Measurements from ENCODE around the gene NUP160. TPM values are rescaled to one million over a fixed set of nuclear protein-coding genes. Genes with fewer than 3 reads are reported as not detected.

NUP160 gene
- total and polyA plus RNA-seq, 3 experiments from 2014 or later = 30.0 to 69.9 (median 65.1) TPM

DNA sequence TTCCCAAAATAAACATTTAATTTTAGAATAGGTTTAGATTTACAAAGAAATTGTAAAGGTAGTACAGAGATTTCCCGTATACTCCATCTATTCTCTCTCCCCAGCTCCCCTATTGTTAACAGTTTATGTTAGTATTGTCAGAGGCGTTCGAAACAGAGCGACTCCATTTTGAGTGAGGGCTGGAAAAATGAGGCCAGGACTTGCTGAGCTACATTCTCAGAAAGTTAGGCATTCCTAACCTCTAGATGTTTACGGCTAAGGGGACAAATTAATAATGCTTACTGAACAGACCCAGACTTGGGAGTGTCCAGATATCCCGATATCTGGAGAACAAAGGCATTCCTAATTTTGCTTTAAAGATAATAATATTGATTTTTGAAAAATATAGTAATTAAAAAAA is 12.4 kb upstream of the NUP160 start:
- Histone ChIP-seq H3K27me3 (ENCODE audit: insufficient read depth, low read length, poor library complexity, severe bottlenecking) (no peaks in the 10 kb centered on the region), H3K4me1 (ENCODE audit: insufficient read depth, low read length) (peaks cover 40% of the 10 kb centered on the region)

DNA sequence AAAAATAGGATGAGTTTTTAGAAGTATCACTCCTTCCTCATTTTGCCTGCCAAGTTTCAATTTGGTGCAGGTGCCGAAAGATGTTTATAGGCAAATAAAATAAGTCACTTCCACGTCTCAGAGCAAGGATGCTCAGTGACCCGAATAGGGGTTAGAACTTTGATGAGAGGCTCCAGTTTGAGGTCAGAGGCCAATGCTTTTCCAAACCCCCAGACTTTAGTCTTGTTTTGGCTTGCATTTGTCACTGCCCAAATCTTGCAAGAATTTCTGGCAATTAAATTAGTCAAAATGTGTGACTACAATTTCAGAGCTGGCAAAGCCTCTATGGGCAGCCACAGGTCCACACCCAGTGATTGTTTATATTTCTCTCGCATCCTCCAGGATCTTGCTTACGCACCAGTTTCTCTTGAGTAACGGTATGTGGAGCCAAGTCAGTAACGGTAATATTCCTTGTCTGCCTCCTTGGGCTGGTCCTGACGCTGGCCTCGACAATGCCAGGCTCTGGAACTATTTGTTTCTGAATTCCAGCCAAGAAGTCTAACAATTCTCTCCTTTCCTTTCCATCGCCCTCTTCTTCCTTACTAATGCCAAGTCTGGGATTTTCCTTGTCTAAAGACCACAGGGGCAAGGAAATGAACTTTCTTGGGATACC is 9.9 kb upstream of the NUP160 start:
- CTCF ChIA-PET = interaction anchor here (1.5 kb wide), 1 partner anchor 14 kb away, joined by 3 read pairs; no protein-coding TSS in a partner anchor
- Mint-ChIP-seq H3K36me3 (no peaks in the 10 kb centered on the region), H3K4me1 (peaks cover 9 to 28% (median 18%) of the 10 kb centered on the region in 3 donors), H3K27me3 (no peaks in the 10 kb centered on the region), H3K27ac (no peak overlapping the region), H3K9me3 (no peaks in the 10 kb centered on the region), H3K4me3 (peak overlapping the region in 1 of 7 donors; percentile 23)
- H3K36me3 ChIP-seq (ENCODE audit: insufficient read depth, low read length) = no peaks in the 10 kb centered on the region
- no peaks in the 10 kb centered on the region for H3K9me3 ChIP-seq (ENCODE audit: low read length)
- POLR2A ChIA-PET = interaction anchor here (0.7 kb wide), 1 partner anchor 973 kb away, joined by 3 read pairs; no protein-coding TSS in a partner anchor
- no peak overlapping the region for H3K27ac ChIP-seq (ENCODE audit: low read depth, low read length)
- no peak overlapping the region for H3K4me3 ChIP-seq (ENCODE audit: low read length)
- DNase-seq = no peak
- H3K4me1 ChIP-seq (ENCODE audit: insufficient read depth, low read length) = peaks cover 20% of the 10 kb centered on the region
- no peaks in the 10 kb centered on the region for H3K27me3 ChIP-seq (ENCODE audit: insufficient read depth, low read length, poor library complexity, severe bottlenecking)

More for the DNA sequence above, 12.4 kb upstream of the NUP160 start:
- DNase-seq = no peak
- H3K27ac Mint-ChIP-seq = no peak overlapping the region
- no peak overlapping the region for H3K4me3 Mint-ChIP-seq
- Histone ChIP-seq H3K9me3 (ENCODE audit: low read length) (no peaks in the 10 kb centered on the region), H3K36me3 (ENCODE audit: insufficient read depth, low read length) (no peaks in the 10 kb centered on the region), H3K27ac (ENCODE audit: low read depth, low read length) (no peak overlapping the region), H3K4me3 (ENCODE audit: low read length) (no peak overlapping the region)
- no peaks in the 10 kb centered on the region for H3K9me3 Mint-ChIP-seq
- H3K36me3 Mint-ChIP-seq = peaks cover 0 to 2% (median 0%) of the 10 kb centered on the region in 3 donors
- H3K27me3 Mint-ChIP-seq = no peaks in the 10 kb centered on the region
- POLR2A ChIA-PET = no interaction called here
- CTCF ChIA-PET = no interaction called here
- peaks cover 25 to 42% (median 37%) of the 10 kb centered on the region in 3 donors for H3K4me1 Mint-ChIP-seq

DNA sequence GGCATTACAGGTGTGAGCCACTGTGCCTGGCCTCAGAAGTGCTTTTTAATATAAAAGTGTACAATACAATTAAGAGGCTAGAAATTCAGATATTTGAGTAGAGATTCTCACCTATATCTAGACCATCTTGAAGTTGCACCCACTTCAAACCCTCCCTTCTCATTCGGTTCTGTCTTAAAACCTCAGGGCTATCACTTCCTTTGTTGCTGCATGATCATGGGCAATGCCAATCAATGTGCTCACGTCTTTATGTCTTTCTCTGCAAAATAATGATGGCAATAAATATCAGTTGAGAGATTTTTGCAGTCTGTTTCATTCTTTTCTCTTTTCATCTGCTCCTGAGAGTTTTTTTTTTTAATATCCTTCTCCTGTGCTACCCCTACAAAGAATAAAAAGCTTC is 9.3 kb upstream of the NUP160 start:
- H3K9me3 ChIP-seq (ENCODE audit: low read length) = no peaks in the 10 kb centered on the region
- Mint-ChIP-seq H3K4me1 (peaks cover 5 to 23% (median 13%) of the 10 kb centered on the region in 3 donors), H3K4me3 (no peak overlapping the region), H3K36me3 (no peaks in the 10 kb centered on the region), H3K27ac (peak overlapping the region in 1 of 8 donors; percentile 14), H3K9me3 (no peaks in the 10 kb centered on the region), H3K27me3 (no peaks in the 10 kb centered on the region)
- H3K36me3 ChIP-seq (ENCODE audit: insufficient read depth, low read length) = no peaks in the 10 kb centered on the region
- CTCF ChIA-PET = no interaction called here
- no peak for DNase-seq
- no peaks in the 10 kb centered on the region for H3K27me3 ChIP-seq (ENCODE audit: insufficient read depth, low read length, poor library complexity, severe bottlenecking)
- no peak overlapping the region for H3K27ac ChIP-seq (ENCODE audit: low read depth, low read length)
- POLR2A ChIA-PET = interaction anchor here (0.7 kb wide), 1 partner anchor 972 kb away, joined by 3 read pairs; no protein-coding TSS in a partner anchor
- H3K4me3 ChIP-seq (ENCODE audit: low read length) = no peak overlapping the region
- peaks cover 15% of the 10 kb centered on the region for H3K4me1 ChIP-seq (ENCODE audit: insufficient read depth, low read length)

DNA sequence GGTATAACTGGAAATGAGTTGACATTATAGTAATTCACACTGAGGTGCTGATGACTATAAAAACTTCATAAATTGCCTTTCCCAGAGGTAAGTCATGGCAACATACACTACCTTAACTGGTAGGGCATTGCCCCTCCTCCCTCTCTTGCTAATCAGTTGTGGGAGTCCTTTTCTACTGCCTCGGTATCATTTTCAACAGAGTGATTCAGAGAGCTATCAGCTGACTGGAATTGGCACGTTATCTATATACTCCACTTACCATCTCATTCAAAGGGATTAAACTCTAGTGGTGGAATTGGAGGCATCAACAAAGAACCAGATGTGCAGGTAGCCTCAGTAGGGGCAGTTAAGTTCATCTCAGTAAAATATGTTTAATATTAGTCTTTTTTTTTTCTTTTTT is 8.0 kb upstream of the NUP160 start:
- POLR2A ChIA-PET = interaction anchor here (0.6 kb wide), 2 partner anchors 33 to 216 kb away, joined by 4 read pairs; no protein-coding TSS in a partner anchor

DNA sequence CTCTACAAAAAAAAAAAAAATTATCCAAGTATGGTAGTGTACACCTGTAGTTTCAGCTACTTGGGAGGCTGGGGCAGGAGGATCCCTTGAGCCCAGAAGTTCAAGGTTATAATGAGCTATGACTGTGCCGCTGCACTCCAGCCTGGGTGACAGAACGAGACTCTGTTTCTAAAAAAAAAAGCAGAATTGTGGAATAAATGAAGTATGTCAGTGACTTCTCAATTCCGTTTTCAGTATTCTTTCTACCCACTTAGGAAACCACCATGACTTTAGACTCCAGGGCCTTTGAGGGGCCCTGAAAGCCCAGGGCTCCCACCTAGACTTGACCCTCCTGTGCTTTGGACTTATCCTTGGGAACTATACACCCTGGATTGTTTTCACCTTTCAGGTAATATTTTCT is 6.5 kb upstream of the NUP160 start:
- Mint-ChIP-seq H3K27me3 (no peaks in the 10 kb centered on the region), H3K9me3 (no peaks in the 10 kb centered on the region), H3K27ac (no peak overlapping the region), H3K36me3 (no peaks in the 10 kb centered on the region), H3K4me1 (peaks cover 8 to 30% (median 27%) of the 10 kb centered on the region in 3 donors), H3K4me3 (no peak overlapping the region)
- no peaks in the 10 kb centered on the region for H3K36me3 ChIP-seq (ENCODE audit: insufficient read depth, low read length)
- H3K4me1 ChIP-seq (ENCODE audit: insufficient read depth, low read length) = peaks cover 24% of the 10 kb centered on the region
- ChIA-PET POLR2A (no interaction called here), CTCF (interaction anchor here (0.9 to 2.2 kb wide), 5 partner anchors 10 to 481 kb away, joined by 3 to 8 read pairs (median 3); no protein-coding TSS in a partner anchor)
- H3K9me3 ChIP-seq (ENCODE audit: low read length) = no peaks in the 10 kb centered on the region
- H3K4me3 ChIP-seq (ENCODE audit: low read length) = no peak overlapping the region
- H3K27ac ChIP-seq (ENCODE audit: low read depth, low read length) = no peak overlapping the region
- H3K27me3 ChIP-seq (ENCODE audit: insufficient read depth, low read length, poor library complexity, severe bottlenecking) = no peaks in the 10 kb centered on the region
- no peak for DNase-seq

More for the DNA sequence above, 8.0 kb upstream of the NUP160 start:
- H3K9me3 ChIP-seq (ENCODE audit: low read length) = no peaks in the 10 kb centered on the region
- Mint-ChIP-seq H3K9me3 (no peaks in the 10 kb centered on the region), H3K4me1 (peaks cover 2 to 20% (median 18%) of the 10 kb centered on the region in 3 donors), H3K4me3 (peak overlapping the region in 1 of 7 donors; percentile 6), H3K27me3 (no peaks in the 10 kb centered on the region), H3K36me3 (no peaks in the 10 kb centered on the region), H3K27ac (no peak overlapping the region)
- no peak for DNase-seq
- no peak overlapping the region for H3K4me3 ChIP-seq (ENCODE audit: low read length)
- H3K36me3 ChIP-seq (ENCODE audit: insufficient read depth, low read length) = no peaks in the 10 kb centered on the region
- CTCF ChIA-PET = interaction anchor here (0.8 kb wide), 1 partner anchor 71 kb away, joined by 4 read pairs; no protein-coding TSS in a partner anchor
- H3K27me3 ChIP-seq (ENCODE audit: insufficient read depth, low read length, poor library complexity, severe bottlenecking) = no peaks in the 10 kb centered on the region
- H3K4me1 ChIP-seq (ENCODE audit: insufficient read depth, low read length) = peaks cover 13% of the 10 kb centered on the region
- H3K27ac ChIP-seq (ENCODE audit: low read depth, low read length) = no peak overlapping the region

DNA sequence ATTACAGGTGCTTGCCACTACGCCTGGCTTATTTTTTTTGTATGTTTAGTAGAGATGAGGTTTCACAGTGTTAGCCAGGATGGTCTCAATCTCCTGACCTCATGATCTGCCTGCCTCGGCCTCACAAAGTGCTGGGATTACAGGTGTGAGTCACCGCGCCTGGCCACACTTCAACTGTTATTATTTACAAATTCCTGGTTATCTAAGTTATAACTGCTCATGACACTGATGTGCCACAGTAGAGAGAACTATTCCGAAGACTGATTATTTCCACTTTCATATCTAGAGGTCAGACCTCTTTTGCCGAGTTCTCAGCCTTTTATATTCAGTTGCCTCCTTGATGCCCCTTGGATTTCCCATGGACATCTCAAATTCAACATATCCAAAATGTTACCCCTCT is 3.9 kb upstream of the NUP160 start:
- ChIA-PET CTCF (interaction anchor here (1.2 to 1.8 kb wide), 2 partner anchors 105 to 478 kb away, joined by 3 to 5 read pairs; no protein-coding TSS in a partner anchor), POLR2A (no interaction called here)
- H3K9me3 Mint-ChIP-seq = no peaks in the 10 kb centered on the region
- no peak overlapping the region for H3K27ac ChIP-seq (ENCODE audit: low read depth, low read length)
- peaks cover 37% of the 10 kb centered on the region for H3K4me1 ChIP-seq (ENCODE audit: insufficient read depth, low read length)
- H3K9me3 ChIP-seq (ENCODE audit: low read length) = no peaks in the 10 kb centered on the region
- H3K36me3 Mint-ChIP-seq = peaks cover 0 to 14% (median under 1%) of the 10 kb centered on the region in 3 donors
- no peaks in the 10 kb centered on the region for H3K36me3 ChIP-seq (ENCODE audit: insufficient read depth, low read length)
- no peak for DNase-seq
- peak overlapping the region in 2 of 8 donors; percentile 27 to 29 for H3K27ac Mint-ChIP-seq
- no peak overlapping the region for H3K4me3 ChIP-seq (ENCODE audit: low read length)
- H3K4me3 Mint-ChIP-seq = peak overlapping the region in 1 of 7 donors; percentile 83
- H3K27me3 Mint-ChIP-seq = no peaks in the 10 kb centered on the region
- no peaks in the 10 kb centered on the region for H3K27me3 ChIP-seq (ENCODE audit: insufficient read depth, low read length, poor library complexity, severe bottlenecking)
- peaks cover 22 to 41% (median 38%) of the 10 kb centered on the region in 3 donors for H3K4me1 Mint-ChIP-seq

DNA sequence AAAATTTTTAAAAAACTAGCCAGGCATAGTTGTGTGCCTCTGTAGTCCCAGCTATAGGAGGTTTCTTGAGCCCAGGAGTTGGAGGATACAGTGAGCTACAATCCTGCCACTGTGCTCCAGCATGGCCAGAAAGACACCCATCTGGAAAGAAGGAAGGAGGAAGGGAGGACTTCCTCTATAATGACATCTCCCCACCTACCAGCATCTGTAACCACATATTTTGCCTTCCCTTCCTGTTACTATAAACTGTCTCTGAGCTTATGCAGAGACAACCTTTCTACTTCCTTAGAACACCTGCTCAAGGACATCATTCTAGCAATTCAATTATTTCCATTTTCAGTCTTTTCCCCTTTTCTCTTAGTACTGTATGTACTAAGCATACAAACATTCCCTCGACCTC is 2.2 kb upstream of the NUP160 start:
- peak overlapping the region; percentile 17 to 83 (median 27) for H3K4me3 Mint-ChIP-seq
- Histone ChIP-seq H3K9me3 (ENCODE audit: low read length) (no peaks in the 10 kb centered on the region), H3K4me3 (ENCODE audit: low read length) (no peak overlapping the region), H3K36me3 (ENCODE audit: insufficient read depth, low read length) (no peaks in the 10 kb centered on the region), H3K27me3 (ENCODE audit: insufficient read depth, low read length, poor library complexity, severe bottlenecking) (no peaks in the 10 kb centered on the region), H3K4me1 (ENCODE audit: insufficient read depth, low read length) (peaks cover 54% of the 10 kb centered on the region), H3K27ac (ENCODE audit: low read depth, low read length) (no peak overlapping the region)
- peaks cover 3 to 22% (median 9%) of the 10 kb centered on the region in 3 donors for H3K36me3 Mint-ChIP-seq
- H3K27me3 Mint-ChIP-seq = no peaks in the 10 kb centered on the region
- no peaks in the 10 kb centered on the region for H3K9me3 Mint-ChIP-seq
- H3K27ac Mint-ChIP-seq = peak overlapping the region; percentile 1 to 95 (median 78)
- ChIA-PET CTCF (interaction anchor here (1.0 to 1.8 kb wide), 3 partner anchors 31 to 476 kb away, joined by 3 to 5 read pairs (median 3); no protein-coding TSS in a partner anchor), POLR2A (no interaction called here)
- H3K4me1 Mint-ChIP-seq = peaks cover 31 to 55% (median 50%) of the 10 kb centered on the region in 3 donors
- DNase-seq = peak in 1 of 5 donors; percentile 27

DNA sequence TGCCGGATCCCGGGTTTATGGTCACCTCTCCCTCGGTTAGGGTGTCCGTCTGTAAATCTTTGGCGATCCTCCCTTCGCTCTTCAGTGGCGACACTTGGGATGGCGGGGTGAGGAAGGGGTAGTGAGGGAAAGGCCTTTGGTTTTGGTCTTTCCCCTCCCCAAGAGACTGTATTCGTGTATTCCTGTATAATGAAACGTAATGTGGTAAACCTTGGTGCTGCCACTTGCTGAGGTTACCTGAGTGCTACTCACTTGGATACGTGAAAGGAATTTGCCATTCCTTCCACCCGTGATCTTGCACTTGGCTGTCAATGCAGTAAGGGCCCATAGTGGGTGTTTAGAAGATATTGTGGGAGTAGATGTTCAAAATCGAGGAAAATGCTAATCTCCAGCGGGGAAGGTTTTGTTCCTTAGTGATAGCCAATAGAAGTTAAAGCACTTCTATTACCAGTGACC is 578 bp upstream of the NUP160 start:
- no peaks in the 10 kb centered on the region for H3K27me3 Mint-ChIP-seq
- Histone ChIP-seq H3K36me3 (ENCODE audit: insufficient read depth, low read length) (peaks cover 3% of the 10 kb centered on the region), H3K9me3 (ENCODE audit: low read length) (no peaks in the 10 kb centered on the region), H3K27me3 (ENCODE audit: insufficient read depth, low read length, poor library complexity, severe bottlenecking) (no peaks in the 10 kb centered on the region), H3K27ac (ENCODE audit: low read depth, low read length) (peak overlapping the region; percentile 97), H3K4me1 (ENCODE audit: insufficient read depth, low read length) (peaks cover 61% of the 10 kb centered on the region), H3K4me3 (ENCODE audit: low read length) (peak overlapping the region; percentile 100)
- ChIA-PET CTCF (no interaction called here), POLR2A (interaction anchor here (0.9 to 1.8 kb wide), 2 partner anchors 82 to 259 kb away, joined by 3 to 6 read pairs; partner anchors contain the start of gene FNBP4)
- H3K36me3 Mint-ChIP-seq = peaks cover 3 to 24% (median 10%) of the 10 kb centered on the region in 3 donors
- H3K4me1 Mint-ChIP-seq = peaks cover 31 to 57% (median 53%) of the 10 kb centered on the region in 3 donors
- no peaks in the 10 kb centered on the region for H3K9me3 Mint-ChIP-seq
- peak overlapping the region; percentile 93 to 100 (median 100) for H3K27ac Mint-ChIP-seq
- peak overlapping the region; percentile 94 to 100 (median 99) for H3K4me3 Mint-ChIP-seq
- no peak for DNase-seq

Data from CD8-positive, alpha-beta memory T cell (primary cell).